HG03103 (cell line): Measurements from ENCODE around the gene YWHAB.

Experiments
- ATAC-seq: cut with Tn5 transposase; IDR thresholded peaks from one replicate; pipeline ENCODE4 v1.9.1; 2021; ENCODE audit warnings: low read depth; ENCODE audit not compliant: unreplicated experiment

YWHAB gene

DNA sequence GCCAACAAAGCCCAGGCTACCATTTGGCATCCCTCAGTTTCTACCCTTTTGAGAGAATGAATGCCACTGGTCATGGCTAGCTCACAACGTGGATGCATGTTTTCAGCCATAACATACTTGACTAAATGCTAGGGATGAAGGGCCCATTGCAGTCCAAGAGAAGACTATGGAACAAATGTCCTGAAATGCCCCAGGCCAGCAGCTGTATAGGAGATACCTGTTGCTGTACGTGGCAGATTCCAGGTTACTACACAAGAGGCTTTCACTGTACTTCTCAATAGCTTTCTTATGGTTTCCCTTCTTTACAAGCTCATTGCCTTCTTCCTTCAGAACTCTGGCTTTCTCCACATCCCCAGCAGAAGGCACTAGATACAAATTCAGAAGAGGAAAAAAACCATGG lies 63.0 kb downstream of the YWHAB start:
- ATAC-seq: no peak

GRCh38 chr20:44950368-44950767 lies 64.9 kb downstream of the YWHAB start:
- no peak for ATAC-seq

GRCh38 chr20:44952731-44953130 lies 67.2 kb downstream of the YWHAB start:
- ATAC-seq: no peak

- ATAC-seq: no peak
These were observed 68.7 kb downstream of the YWHAB start for GRCh38 chr20:44954211-44954610.

- no peak for ATAC-seq
These were observed 69.8 kb downstream of the YWHAB start for GRCh38 chr20:44955270-44955669.

- ATAC-seq: no peak
These were observed 70.9 kb downstream of the YWHAB start for GRCh38 chr20:44956410-44956809.
